ENCODE results near the gene CMC4. TPM values are rescaled to one million over a fixed set of nuclear protein-coding genes. Genes with fewer than 3 reads are reported as not detected.

The CMC4 gene
- total and polyA plus RNA-seq, 9 of the 15 experiments (the other 6 are each of a cell fraction or from before 2014, with no cell fraction given): 3.5 to 16.9 (median 8.2) TPM

GRCh38 chrX:155026727-155027508 lies 44.0 kb downstream of the CMC4 start, which contains the start of gene FUNDC2 (continued):
- TF ChIP-seq TFAM (CRISPR knock-in tag; conservative IDR thresholded peaks at IDR 0.05) (no peak), PHF8 (IDR thresholded peaks at IDR 0.05; ENCODE audit: borderline replicate concordance, low read length) (peak; percentile 84; the same call in 1 of the 2 replicates), ZNF518B (CRISPR knock-in tag; IDR thresholded peaks at IDR 0.05) (no peak), DLX4 (CRISPR knock-in tag; IDR thresholded peaks at IDR 0.05) (no peak), MEF2A (IDR thresholded peaks at IDR 0.05; ENCODE audit: control insufficient read depth, low read depth, low read length) (no peak), SREBF1 (IDR thresholded peaks at IDR 0.05; ENCODE audit: borderline replicate concordance, low read depth, low read length) (no peak), MEIS2 (IDR thresholded peaks at IDR 0.05; ENCODE audit: partially characterized antibody) (peak; percentile 68), TCF15 (CRISPR knock-in tag; IDR thresholded peaks at IDR 0.05) (no peak), PYGO2 (tag; IDR thresholded peaks at IDR 0.05) (no peak), CEBPB (tag; IDR thresholded peaks at IDR 0.05) (no peak), ZNF76 (CRISPR knock-in tag; IDR thresholded peaks at IDR 0.05; ENCODE audit: borderline replicate concordance) (no peak), HNRNPH1 (optimal IDR thresholded peaks at IDR 0.05; ENCODE audit: low read depth, low read length) (no peak), GTF2B (IDR thresholded peaks at IDR 0.05; ENCODE audit: extremely low read depth, insufficient read length) (no peak), HDAC6 (IDR thresholded peaks at IDR 0.05; ENCODE audit: low read depth, low read length) (no peak), ZNF24 (IDR thresholded peaks at IDR 0.05) (no peak), RREB1 (CRISPR knock-in tag; IDR thresholded peaks at IDR 0.05) (no peak)
